ENCODE measurements around the gene TMEM178B. TPM values are rescaled to one million over a fixed set of nuclear protein-coding genes. Genes with fewer than 3 reads are reported as not detected.
A peak's percentile ranks its signal among the peaks of the same experiment; 100 is the strongest.

The TMEM178B gene
- polyA plus RNA-seq, 1 experiment, result 0.01 TPM

- H3K27ac ChIP-seq (ENCODE audit: low read depth, low read length), result no peak overlapping the region
- no peak for TF ChIP-seq CTCF (IDR thresholded peaks at IDR 0.05; ENCODE audit: low read depth, low read length)
- ChIA-PET POLR2A (interaction anchor here (0.6 kb wide), 1 partner anchor 303 kb away, joined by 10 read pairs; the partner anchor contains the start of gene BRAF), CTCF (no interaction called here)
- DNase-seq (ENCODE audit: low read depth, low spot score), result no peak
- peaks cover 11% of the 10 kb centered on the region; the same call in 1 of the 2 replicates for H3K9me3 ChIP-seq (ENCODE audit: control insufficient read depth, insufficient read depth, low read length)
- H3K4me3 ChIP-seq (ENCODE audit: low read depth, low read length), result no peak overlapping the region
- no peaks in the 10 kb centered on the region for H3K27me3 ChIP-seq (ENCODE audit: control insufficient read depth, insufficient read depth, low read length)
Measured at GRCh38 chr7:141227454-141227853, 153.6 kb downstream of the TMEM178B start.

GRCh38 chr7:141228482-141228881 lies 154.6 kb downstream of the TMEM178B start:
- TF ChIP-seq CTCF (IDR thresholded peaks at IDR 0.05; ENCODE audit: low read depth, low read length), result no peak
- no peak for DNase-seq (ENCODE audit: low read depth, low spot score)
- Histone ChIP-seq H3K27me3 (ENCODE audit: control insufficient read depth, insufficient read depth, low read length) (no peaks in the 10 kb centered on the region), H3K4me3 (ENCODE audit: low read depth, low read length) (no peak overlapping the region), H3K27ac (ENCODE audit: low read depth, low read length) (no peak overlapping the region), H3K9me3 (ENCODE audit: control insufficient read depth, insufficient read depth, low read length) (peaks cover 11% of the 10 kb centered on the region; the same call in 1 of the 2 replicates)
- ChIA-PET POLR2A (no interaction called here), CTCF (no interaction called here)

GRCh38 chr7:141231018-141231792 lies 157.3 kb downstream of the TMEM178B start:
- H3K27me3 ChIP-seq (ENCODE audit: control insufficient read depth, insufficient read depth, low read length), result no peaks in the 10 kb centered on the region
- DNase-seq (ENCODE audit: low read depth, low spot score), result no peak
- POLR2A ChIA-PET, result no interaction called here

GRCh38 chr7:141232286-141233051 lies 158.6 kb downstream of the TMEM178B start:
- H3K9me3 ChIP-seq (ENCODE audit: control insufficient read depth, insufficient read depth, low read length), result peaks cover 3% of the 10 kb centered on the region; the same call in 1 of the 2 replicates
- H3K27ac ChIP-seq (ENCODE audit: low read depth, low read length), result no peak overlapping the region
- no peak overlapping the region for H3K4me3 ChIP-seq (ENCODE audit: low read depth, low read length)
- ChIA-PET POLR2A (no interaction called here), CTCF (no interaction called here)
- no peak for DNase-seq (ENCODE audit: low read depth, low spot score)
- no peaks in the 10 kb centered on the region for H3K27me3 ChIP-seq (ENCODE audit: control insufficient read depth, insufficient read depth, low read length)
- TF ChIP-seq CTCF (IDR thresholded peaks at IDR 0.05; ENCODE audit: low read depth, low read length), result no peak

More at GRCh38 chr7:141231018-141231792, 157.3 kb downstream of the TMEM178B start:
- peak; percentile 28; the same call in 1 of the 2 replicates for TF ChIP-seq CTCF (IDR thresholded peaks at IDR 0.05; ENCODE audit: low read depth, low read length)
- Histone ChIP-seq H3K9me3 (ENCODE audit: control insufficient read depth, insufficient read depth, low read length) (peaks cover 5% of the 10 kb centered on the region; the same call in 1 of the 2 replicates), H3K4me3 (ENCODE audit: low read depth, low read length) (no peak overlapping the region), H3K27ac (ENCODE audit: low read depth, low read length) (no peak overlapping the region)
- CTCF ChIA-PET, result interaction anchor here (1.1 to 1.4 kb wide), 2 partner anchors 420 to 556 kb away, joined by 4 read pairs; no protein-coding TSS in a partner anchor
